OCI-LY1 (cell line): Measurements from ENCODE around the gene BACH1.

Source experiments
- H2AFZ ChIP-seq: fragments of 200-600 bp; sonication (generic), shearing (Covaris generic); 2 replicates; pipeline ENCODE4 v1.6.0; 2014; ENCODE audit warnings: antibody characterized with exemption, mild to moderate bottlenecking, low read length
- H3F3A ChIP-seq: fragments of 200-600 bp; sonication (generic), shearing (Covaris generic); 2 replicates; pipeline ENCODE4 v1.6.0; 2014; ENCODE audit warnings: mild to moderate bottlenecking, antibody characterized with exemption, low read length, moderate library complexity; ENCODE audit not compliant: insufficient read depth
- H3K27ac ChIP-seq: fragments of 200-600 bp; sonication (generic); 2 replicates; pipeline ENCODE4 v1.5.1; 2014; ENCODE audit warnings: low read length, mixed run types, mild to moderate bottlenecking, low read depth; ENCODE audit not compliant: poor library complexity, severe bottlenecking
- H3K27me3 ChIP-seq: fragments of 200-600 bp; sonication (generic); 2 replicates; pipeline ENCODE4 v1.6.0; 2014; ENCODE audit warnings: antibody characterized with exemption, mild to moderate bottlenecking, low read length, moderate library complexity; ENCODE audit not compliant: insufficient read depth
- H3K36me3 ChIP-seq: fragments of 200-600 bp; sonication (generic); 2 replicates; pipeline ENCODE4 v1.6.1; 2014; ENCODE audit warnings: mild to moderate bottlenecking, antibody characterized with exemption, low read length, moderate library complexity, mixed read lengths; ENCODE audit not compliant: insufficient read depth
- H3K4me1 ChIP-seq: fragments of 200-600 bp; sonication (generic); 2 replicates; pipeline ENCODE4 v1.5.1; 2014; ENCODE audit warnings: mild to moderate bottlenecking, low read length, moderate library complexity; ENCODE audit not compliant: insufficient read depth, severe bottlenecking
- H3K4me2 ChIP-seq: fragments of 200-600 bp; sonication (generic), shearing (Covaris generic); 2 replicates; pipeline ENCODE4 v1.6.1; 2014; ENCODE audit warnings: low read length
- H3K4me3 ChIP-seq: fragments of 200-600 bp; sonication (generic); 2 replicates; pipeline ENCODE4 v1.5.1; 2014; ENCODE audit warnings: low read length, low read depth, mild to moderate bottlenecking, mixed read lengths; ENCODE audit not compliant: poor library complexity, severe bottlenecking
- H3K79me2 ChIP-seq: fragments of 200-600 bp; shearing (Covaris generic); 2 replicates; pipeline ENCODE4 v1.6.1; 2016; ENCODE audit warnings: mixed run types, low read length, mixed read lengths; ENCODE audit not compliant: insufficient read depth
- H3K9ac ChIP-seq: fragments of 200-600 bp; sonication (generic), shearing (Covaris generic); 2 replicates; pipeline ENCODE4 v1.6.1; 2014; ENCODE audit warnings: mild to moderate bottlenecking, low read length, mixed read lengths
- H3K9me2 ChIP-seq: fragments of 200-600 bp; sonication (generic), shearing (Covaris generic); 2 replicates; pipeline ENCODE4 v1.6.1; 2014; ENCODE audit warnings: low read depth, mild to moderate bottlenecking, low read length, mixed read lengths
- H3K9me3 ChIP-seq: fragments of 200-600 bp; shearing (Covaris generic); 2 replicates; pipeline ENCODE4 v1.6.1; 2014; ENCODE audit warnings: low read length, mixed read lengths
- H4K20me1 ChIP-seq: fragments of 200-600 bp; sonication (generic), shearing (Covaris generic); 2 replicates; pipeline ENCODE4 v1.6.0; 2016; ENCODE audit warnings: mild to moderate bottlenecking, low read length; ENCODE audit not compliant: insufficient read depth
- CTCF ChIP-seq: fragments of 200-600 bp; sonication (generic), shearing (Covaris generic); IDR thresholded peaks from 2 replicates; pipeline ENCODE4 v1.5.1; 2017; ENCODE audit warnings: mild to moderate bottlenecking, antibody characterized with exemption, low read length, moderate library complexity, mixed read lengths
- EZH2 ChIP-seq: fragments of 200-600 bp; sonication (generic), shearing (Covaris generic); IDR thresholded peaks from 2 replicates; pipeline ENCODE4 v1.8.0; 2017; ENCODE audit warnings: borderline replicate concordance, mixed run types, mild to moderate bottlenecking, antibody characterized with exemption, low read length, moderate library complexity, mixed read lengths

BACH1 gene

GRCh38 chr21:29365661-29366265 lies 67.0 kb downstream of the BACH1 start:
- no peaks in the 10 kb centered on the region for H3K9me2 ChIP-seq
- no peak overlapping the region for H3K4me3 ChIP-seq
- no peaks in the 10 kb centered on the region for H3K36me3 ChIP-seq
- no peaks in the 10 kb centered on the region for H3K27me3 ChIP-seq
- H2AFZ ChIP-seq = no peak overlapping the region
- no peak overlapping the region for H3K27ac ChIP-seq
- H3K9ac ChIP-seq = no peak overlapping the region
- no peaks in the 10 kb centered on the region for H3K9me3 ChIP-seq
- TF ChIP-seq CTCF (no peak), EZH2 (no peak)
- no peak overlapping the region for H3K4me2 ChIP-seq
- H3K4me1 ChIP-seq = no peaks in the 10 kb centered on the region
- H3K79me2 ChIP-seq = no peaks in the 10 kb centered on the region
- H4K20me1 ChIP-seq = no peaks in the 10 kb centered on the region
- H3F3A ChIP-seq = no peaks in the 10 kb centered on the region; the same call in 1 of the 2 replicates

GRCh38 chr21:29366532-29366931 lies 67.8 kb downstream of the BACH1 start:
- no peaks in the 10 kb centered on the region for H3K4me1 ChIP-seq
- H4K20me1 ChIP-seq = no peaks in the 10 kb centered on the region
- H3K36me3 ChIP-seq = no peaks in the 10 kb centered on the region
- no peaks in the 10 kb centered on the region for H3K27me3 ChIP-seq
- H3K4me2 ChIP-seq = no peak overlapping the region
- no peaks in the 10 kb centered on the region for H3K9me3 ChIP-seq
- TF ChIP-seq EZH2 = no peak
- no peak for TF ChIP-seq CTCF
- no peak overlapping the region for H3K27ac ChIP-seq
- no peaks in the 10 kb centered on the region for H3K9me2 ChIP-seq
- H2AFZ ChIP-seq = no peak overlapping the region
- no peak overlapping the region for H3K9ac ChIP-seq
- no peaks in the 10 kb centered on the region for H3F3A ChIP-seq
- no peak overlapping the region for H3K4me3 ChIP-seq
- no peaks in the 10 kb centered on the region for H3K79me2 ChIP-seq

DNA sequence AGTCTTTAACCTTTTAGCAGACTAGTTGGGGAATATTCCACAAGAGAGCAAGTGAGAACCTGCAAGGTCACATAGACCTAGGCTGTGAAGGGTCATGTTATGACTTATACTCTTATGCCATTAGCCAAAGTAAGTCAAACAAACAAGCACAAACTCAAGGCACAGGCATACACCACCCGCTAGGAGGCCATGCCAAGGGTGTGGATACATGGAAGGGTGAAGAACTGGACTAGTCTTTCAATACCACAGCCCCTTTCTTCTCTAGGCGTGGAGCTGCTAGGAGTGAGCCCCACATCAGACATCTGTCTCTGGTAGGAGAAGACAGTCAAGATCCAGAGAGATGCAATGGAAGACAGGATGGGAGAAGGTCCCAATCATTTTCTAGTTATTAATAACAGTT lies 68.6 kb downstream of the BACH1 start:
- H3K27ac ChIP-seq = no peak overlapping the region
- H3K4me3 ChIP-seq = no peak overlapping the region
- H3K4me2 ChIP-seq = no peak overlapping the region
- no peak overlapping the region for H2AFZ ChIP-seq
- H3K27me3 ChIP-seq = no peaks in the 10 kb centered on the region
- no peaks in the 10 kb centered on the region for H3K36me3 ChIP-seq
- no peaks in the 10 kb centered on the region for H3K9me2 ChIP-seq
- H3K9ac ChIP-seq = no peak overlapping the region
- H3K9me3 ChIP-seq = no peaks in the 10 kb centered on the region
- no peak for TF ChIP-seq CTCF
- no peak for TF ChIP-seq EZH2
- H3K79me2 ChIP-seq = no peaks in the 10 kb centered on the region
- H3F3A ChIP-seq = no peaks in the 10 kb centered on the region
- H4K20me1 ChIP-seq = no peaks in the 10 kb centered on the region
- no peaks in the 10 kb centered on the region for H3K4me1 ChIP-seq
